OCI-LY1 (cell line): ENCODE measurements around the gene SETDB1.

Experiments
- H2AFZ ChIP-seq: fragments of 200-600 bp; sonication (generic), shearing (Covaris generic); 2 replicates; pipeline ENCODE4 v1.6.0; 2014; ENCODE audit warnings: antibody characterized with exemption, mild to moderate bottlenecking, low read length
- H3F3A ChIP-seq: fragments of 200-600 bp; sonication (generic), shearing (Covaris generic); 2 replicates; pipeline ENCODE4 v1.6.0; 2014; ENCODE audit warnings: mild to moderate bottlenecking, antibody characterized with exemption, low read length, moderate library complexity; ENCODE audit not compliant: insufficient read depth
- H3K27ac ChIP-seq: fragments of 200-600 bp; sonication (generic); 2 replicates; pipeline ENCODE4 v1.5.1; 2014; ENCODE audit warnings: low read length, mixed run types, mild to moderate bottlenecking, low read depth; ENCODE audit not compliant: poor library complexity, severe bottlenecking
- H3K27me3 ChIP-seq: fragments of 200-600 bp; sonication (generic); 2 replicates; pipeline ENCODE4 v1.6.0; 2014; ENCODE audit warnings: antibody characterized with exemption, mild to moderate bottlenecking, low read length, moderate library complexity; ENCODE audit not compliant: insufficient read depth
- H3K36me3 ChIP-seq: fragments of 200-600 bp; sonication (generic); 2 replicates; pipeline ENCODE4 v1.6.1; 2014; ENCODE audit warnings: mild to moderate bottlenecking, antibody characterized with exemption, low read length, moderate library complexity, mixed read lengths; ENCODE audit not compliant: insufficient read depth
- H3K4me1 ChIP-seq: fragments of 200-600 bp; sonication (generic); 2 replicates; pipeline ENCODE4 v1.5.1; 2014; ENCODE audit warnings: mild to moderate bottlenecking, low read length, moderate library complexity; ENCODE audit not compliant: insufficient read depth, severe bottlenecking
- H3K4me2 ChIP-seq: fragments of 200-600 bp; sonication (generic), shearing (Covaris generic); 2 replicates; pipeline ENCODE4 v1.6.1; 2014; ENCODE audit warnings: low read length
- H3K4me3 ChIP-seq: fragments of 200-600 bp; sonication (generic); 2 replicates; pipeline ENCODE4 v1.5.1; 2014; ENCODE audit warnings: low read length, low read depth, mild to moderate bottlenecking, mixed read lengths; ENCODE audit not compliant: poor library complexity, severe bottlenecking
- H3K79me2 ChIP-seq: fragments of 200-600 bp; shearing (Covaris generic); 2 replicates; pipeline ENCODE4 v1.6.1; 2016; ENCODE audit warnings: mixed run types, low read length, mixed read lengths; ENCODE audit not compliant: insufficient read depth
- H3K9ac ChIP-seq: fragments of 200-600 bp; sonication (generic), shearing (Covaris generic); 2 replicates; pipeline ENCODE4 v1.6.1; 2014; ENCODE audit warnings: mild to moderate bottlenecking, low read length, mixed read lengths
- H3K9me2 ChIP-seq: fragments of 200-600 bp; sonication (generic), shearing (Covaris generic); 2 replicates; pipeline ENCODE4 v1.6.1; 2014; ENCODE audit warnings: low read depth, mild to moderate bottlenecking, low read length, mixed read lengths
- H3K9me3 ChIP-seq: fragments of 200-600 bp; shearing (Covaris generic); 2 replicates; pipeline ENCODE4 v1.6.1; 2014; ENCODE audit warnings: low read length, mixed read lengths
- H4K20me1 ChIP-seq: fragments of 200-600 bp; sonication (generic), shearing (Covaris generic); 2 replicates; pipeline ENCODE4 v1.6.0; 2016; ENCODE audit warnings: mild to moderate bottlenecking, low read length; ENCODE audit not compliant: insufficient read depth
- EZH2 ChIP-seq: fragments of 200-600 bp; sonication (generic), shearing (Covaris generic); IDR thresholded peaks from 2 replicates; pipeline ENCODE4 v1.8.0; 2017; ENCODE audit warnings: borderline replicate concordance, mixed run types, mild to moderate bottlenecking, antibody characterized with exemption, low read length, moderate library complexity, mixed read lengths
- TF ChIP-seq, protein P1 (sequence below): fragments of 200-600 bp; sonication (generic), shearing (Covaris generic); IDR thresholded peaks from 2 replicates; pipeline ENCODE4 v1.5.1; 2017; ENCODE audit warnings: mild to moderate bottlenecking, antibody characterized with exemption, low read length, moderate library complexity, mixed read lengths

The SETDB1 gene

GRCh38 chr1:150997126-150997872 lies 71.1 kb downstream of the SETDB1 start:
- Histone ChIP-seq H3K4me3 (no peak overlapping the region), H3K36me3 (no peaks in the 10 kb centered on the region; the same call in 1 of the 2 replicates), H3K27ac (no peak overlapping the region), H4K20me1 (no peaks in the 10 kb centered on the region), H3F3A (no peaks in the 10 kb centered on the region), H3K9me3 (no peaks in the 10 kb centered on the region), H3K27me3 (no peaks in the 10 kb centered on the region), H3K4me2 (no peak overlapping the region), H3K79me2 (no peaks in the 10 kb centered on the region), H3K9me2 (no peaks in the 10 kb centered on the region), H3K9ac (no peak overlapping the region), H2AFZ (no peak overlapping the region), H3K4me1 (peaks cover 10% of the 10 kb centered on the region)
- TF ChIP-seq EZH2 = no peak
- TF ChIP-seq, protein P1, sequence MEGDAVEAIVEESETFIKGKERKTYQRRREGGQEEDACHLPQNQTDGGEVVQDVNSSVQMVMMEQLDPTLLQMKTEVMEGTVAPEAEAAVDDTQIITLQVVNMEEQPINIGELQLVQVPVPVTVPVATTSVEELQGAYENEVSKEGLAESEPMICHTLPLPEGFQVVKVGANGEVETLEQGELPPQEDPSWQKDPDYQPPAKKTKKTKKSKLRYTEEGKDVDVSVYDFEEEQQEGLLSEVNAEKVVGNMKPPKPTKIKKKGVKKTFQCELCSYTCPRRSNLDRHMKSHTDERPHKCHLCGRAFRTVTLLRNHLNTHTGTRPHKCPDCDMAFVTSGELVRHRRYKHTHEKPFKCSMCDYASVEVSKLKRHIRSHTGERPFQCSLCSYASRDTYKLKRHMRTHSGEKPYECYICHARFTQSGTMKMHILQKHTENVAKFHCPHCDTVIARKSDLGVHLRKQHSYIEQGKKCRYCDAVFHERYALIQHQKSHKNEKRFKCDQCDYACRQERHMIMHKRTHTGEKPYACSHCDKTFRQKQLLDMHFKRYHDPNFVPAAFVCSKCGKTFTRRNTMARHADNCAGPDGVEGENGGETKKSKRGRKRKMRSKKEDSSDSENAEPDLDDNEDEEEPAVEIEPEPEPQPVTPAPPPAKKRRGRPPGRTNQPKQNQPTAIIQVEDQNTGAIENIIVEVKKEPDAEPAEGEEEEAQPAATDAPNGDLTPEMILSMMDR = no peak

DNA sequence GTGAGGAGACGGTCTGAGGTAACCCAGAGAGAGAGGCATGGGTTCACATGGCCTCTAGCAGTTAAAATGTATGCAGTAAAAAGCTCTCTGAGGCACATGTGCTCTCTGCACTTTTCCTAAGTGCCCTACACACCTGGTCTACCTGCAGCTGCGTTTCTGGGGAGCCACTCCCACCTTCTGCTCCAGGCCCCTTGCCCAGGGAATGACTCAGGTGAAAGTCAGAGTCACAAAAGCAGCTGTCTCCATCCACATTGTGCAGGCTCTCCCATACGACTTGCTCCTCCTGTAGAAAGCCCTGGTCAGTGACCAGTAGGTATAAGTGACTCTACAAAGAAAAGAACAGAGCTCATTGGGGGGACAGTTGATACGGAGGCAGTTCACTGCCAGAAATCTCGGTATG lies 71.8 kb downstream of the SETDB1 start:
- Histone ChIP-seq H3K27me3 (no peaks in the 10 kb centered on the region), H3K4me2 (no peak overlapping the region), H3K9ac (no peak overlapping the region), H3F3A (no peaks in the 10 kb centered on the region), H4K20me1 (no peaks in the 10 kb centered on the region), H2AFZ (no peak overlapping the region), H3K79me2 (no peaks in the 10 kb centered on the region), H3K36me3 (no peaks in the 10 kb centered on the region; the same call in 1 of the 2 replicates), H3K4me3 (no peak overlapping the region), H3K9me3 (no peaks in the 10 kb centered on the region), H3K9me2 (no peaks in the 10 kb centered on the region), H3K27ac (no peak overlapping the region), H3K4me1 (peaks cover 10% of the 10 kb centered on the region)
- TF ChIP-seq, protein P1 = no peak
- TF ChIP-seq EZH2 = no peak

DNA sequence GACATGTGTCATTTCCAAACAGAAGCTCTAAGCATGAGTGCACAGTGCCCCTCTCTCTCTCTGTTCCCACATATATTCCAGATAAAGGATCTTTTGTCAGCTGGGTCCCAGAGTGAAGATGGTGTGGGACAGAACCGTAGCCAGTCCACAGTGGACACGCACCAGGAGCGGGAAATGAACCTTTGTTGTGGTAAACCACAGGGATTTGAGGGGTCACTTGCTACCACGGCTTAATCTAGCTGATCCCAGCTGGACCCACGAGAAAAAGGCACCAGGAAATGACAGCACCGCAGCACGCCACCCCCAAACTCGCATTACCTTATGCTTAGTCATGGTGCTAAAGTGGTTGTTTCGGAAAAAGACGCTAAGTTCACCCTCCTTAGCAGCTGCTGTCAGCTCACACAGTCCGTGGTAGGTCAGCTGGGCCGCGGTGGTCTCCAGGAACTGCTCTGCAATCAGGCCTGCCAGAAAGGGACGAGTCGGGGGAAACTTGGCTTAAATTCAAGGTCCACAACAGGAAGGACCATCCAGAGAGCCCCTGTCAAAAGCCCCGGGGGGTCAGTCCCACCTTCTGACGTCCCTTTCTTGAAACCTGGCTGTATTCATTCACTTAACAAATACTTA lies 73.0 kb downstream of the SETDB1 start:
- H3K9me2 ChIP-seq = no peaks in the 10 kb centered on the region
- H3K27ac ChIP-seq = no peak overlapping the region
- H2AFZ ChIP-seq = no peak overlapping the region
- no peaks in the 10 kb centered on the region for H3K9me3 ChIP-seq
- H3K9ac ChIP-seq = no peak overlapping the region
- no peaks in the 10 kb centered on the region for H4K20me1 ChIP-seq
- H3K4me3 ChIP-seq = no peak overlapping the region
- H3F3A ChIP-seq = no peaks in the 10 kb centered on the region
- H3K36me3 ChIP-seq = no peaks in the 10 kb centered on the region; the same call in 1 of the 2 replicates
- TF ChIP-seq, protein P1 = no peak
- no peak for TF ChIP-seq EZH2
- H3K4me1 ChIP-seq = peaks cover 10% of the 10 kb centered on the region
- H3K79me2 ChIP-seq = no peaks in the 10 kb centered on the region
- H3K27me3 ChIP-seq = no peaks in the 10 kb centered on the region
- H3K4me2 ChIP-seq = no peak overlapping the region
